GM12874 (cell line): ENCODE data around the gene LSAMP.
A peak's percentile ranks its signal among the peaks of the same experiment; 100 is the strongest.

Source experiments
- TF ChIP-seq, protein P1 (sequence below): IDR thresholded peaks from 2 replicates; pipeline ENCODE4 v1.5.1; 2011; ENCODE audit warnings: low read depth, mild to moderate bottlenecking, control low read depth, low read length, moderate library complexity; ENCODE audit not compliant: insufficient read depth

LSAMP gene

DNA sequence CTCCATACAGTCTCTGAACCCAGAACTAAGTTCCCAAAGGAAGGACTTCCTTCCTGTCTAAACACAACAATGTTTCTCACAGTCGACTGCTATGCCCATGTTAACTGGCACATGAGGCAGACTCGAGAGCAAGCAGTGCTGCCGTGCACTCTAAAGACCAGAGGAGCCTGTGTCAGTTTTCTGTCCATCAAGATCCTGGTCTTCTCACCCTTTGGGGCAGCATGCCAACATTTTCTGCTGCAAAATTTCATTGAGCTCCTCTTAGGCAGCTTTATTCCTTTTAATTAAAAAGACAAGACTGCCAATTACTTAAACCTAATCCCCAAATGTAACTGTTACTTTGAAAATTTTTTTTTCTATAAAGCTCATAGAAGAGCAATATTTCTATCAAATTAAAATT, 616.9 kb downstream of the LSAMP start:
- TF ChIP-seq, protein P1, sequence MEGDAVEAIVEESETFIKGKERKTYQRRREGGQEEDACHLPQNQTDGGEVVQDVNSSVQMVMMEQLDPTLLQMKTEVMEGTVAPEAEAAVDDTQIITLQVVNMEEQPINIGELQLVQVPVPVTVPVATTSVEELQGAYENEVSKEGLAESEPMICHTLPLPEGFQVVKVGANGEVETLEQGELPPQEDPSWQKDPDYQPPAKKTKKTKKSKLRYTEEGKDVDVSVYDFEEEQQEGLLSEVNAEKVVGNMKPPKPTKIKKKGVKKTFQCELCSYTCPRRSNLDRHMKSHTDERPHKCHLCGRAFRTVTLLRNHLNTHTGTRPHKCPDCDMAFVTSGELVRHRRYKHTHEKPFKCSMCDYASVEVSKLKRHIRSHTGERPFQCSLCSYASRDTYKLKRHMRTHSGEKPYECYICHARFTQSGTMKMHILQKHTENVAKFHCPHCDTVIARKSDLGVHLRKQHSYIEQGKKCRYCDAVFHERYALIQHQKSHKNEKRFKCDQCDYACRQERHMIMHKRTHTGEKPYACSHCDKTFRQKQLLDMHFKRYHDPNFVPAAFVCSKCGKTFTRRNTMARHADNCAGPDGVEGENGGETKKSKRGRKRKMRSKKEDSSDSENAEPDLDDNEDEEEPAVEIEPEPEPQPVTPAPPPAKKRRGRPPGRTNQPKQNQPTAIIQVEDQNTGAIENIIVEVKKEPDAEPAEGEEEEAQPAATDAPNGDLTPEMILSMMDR: no peak

DNA sequence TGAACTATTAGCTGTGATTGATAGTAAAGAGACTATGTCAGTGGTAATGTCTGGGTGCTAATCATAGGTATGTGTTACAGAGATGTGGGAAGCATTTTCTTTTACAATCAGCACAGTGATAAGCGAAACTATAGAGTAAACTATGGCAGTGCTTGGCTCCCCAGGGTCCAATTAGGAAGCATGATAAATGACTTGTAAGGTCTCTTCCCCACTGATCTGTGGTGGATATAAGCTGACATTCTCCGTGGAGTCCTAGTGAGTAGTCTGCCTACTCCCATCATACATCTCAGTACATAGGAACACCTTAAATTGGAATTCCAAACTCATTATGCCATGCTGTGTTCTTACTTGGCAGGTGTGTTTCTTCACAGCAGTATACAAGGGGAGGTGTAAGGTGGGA, 617.8 kb downstream of the LSAMP start:
- TF ChIP-seq, protein P1: no peak

GRCh38 chr3:115825046-115825445, 620.2 kb downstream of the LSAMP start:
- TF ChIP-seq, protein P1: no peak

- TF ChIP-seq, protein P1: no peak
Measured at GRCh38 chr3:115823083-115823482, 622.2 kb downstream of the LSAMP start.

DNA sequence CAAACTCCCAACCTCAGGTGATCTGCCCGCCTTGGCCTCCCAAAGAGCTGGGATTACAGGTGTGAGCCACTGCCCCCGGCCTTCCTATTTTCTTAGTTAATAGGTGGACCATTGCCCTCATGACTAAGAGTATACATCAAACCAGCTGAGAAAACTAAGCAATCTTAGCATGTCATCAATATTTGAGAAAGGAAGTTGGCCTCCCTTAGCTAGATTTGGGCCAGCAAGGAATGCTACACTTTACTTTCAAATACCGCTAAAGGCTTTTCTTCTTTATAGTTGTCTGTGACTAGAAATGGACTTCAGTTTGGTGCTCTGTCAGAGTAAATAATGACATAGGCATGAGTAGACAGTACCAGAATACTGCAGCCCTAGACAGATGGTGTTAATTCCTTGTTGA, 622.7 kb downstream of the LSAMP start:
- TF ChIP-seq, protein P1: no peak

DNA sequence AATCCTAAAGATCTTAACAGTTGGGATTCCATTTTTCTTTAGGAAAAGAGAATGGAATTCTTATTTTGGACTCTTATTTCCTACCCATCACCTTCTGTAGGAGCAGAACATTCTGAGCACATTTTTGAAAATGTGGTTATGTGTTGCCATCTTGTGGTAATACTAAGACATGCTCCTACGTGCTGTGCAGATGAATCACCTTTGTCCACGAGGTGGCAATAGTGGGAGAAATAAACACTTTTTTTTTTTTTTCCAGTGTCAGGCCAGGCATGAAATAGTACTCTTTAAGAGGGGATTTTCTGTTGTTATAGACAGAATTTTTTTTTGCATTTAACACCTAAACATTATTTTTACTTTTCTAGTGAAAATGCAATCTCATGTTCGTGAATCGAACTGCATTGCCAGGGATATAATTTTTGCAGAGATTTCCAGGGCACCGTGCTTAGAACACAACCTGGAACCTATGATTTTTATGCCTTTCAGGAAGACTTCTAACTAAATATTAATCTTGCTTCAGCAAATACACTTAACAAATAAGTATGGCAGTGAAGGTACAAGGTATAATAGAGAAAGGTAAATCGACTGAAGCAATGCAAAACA, 625.4 kb downstream of the LSAMP start:
- TF ChIP-seq, protein P1: peak; percentile 78

- TF ChIP-seq, protein P1: peak; percentile 80
Measured at GRCh38 chr3:115814778-115815380, 630.4 kb downstream of the LSAMP start.
